Urothelium cell line (cell line): ENCODE data around the gene CSTF1.
"Not testable (repeated sequence)": the region's sequence is repeated elsewhere in the genome, so short reads cannot be mapped to it uniquely, and the experiment has no call there.

Source experiments
- DNase-seq: peaks from one replicate; pipeline ENCODE4 v3.0.0; 2011; ENCODE audit warnings: low spot score, mixed read lengths
- FAIRE-seq: peaks from 2 replicates; lab custom pipeline; 2011; peaks lifted over from hg19 to GRCh38; lab: Jason Lieb, UNC

The CSTF1 gene

GRCh38 chr20:56368351-56369134 lies 23.9 kb upstream of the CSTF1 start:
- DNase-seq (no peak), FAIRE-seq (no peak)

DNA sequence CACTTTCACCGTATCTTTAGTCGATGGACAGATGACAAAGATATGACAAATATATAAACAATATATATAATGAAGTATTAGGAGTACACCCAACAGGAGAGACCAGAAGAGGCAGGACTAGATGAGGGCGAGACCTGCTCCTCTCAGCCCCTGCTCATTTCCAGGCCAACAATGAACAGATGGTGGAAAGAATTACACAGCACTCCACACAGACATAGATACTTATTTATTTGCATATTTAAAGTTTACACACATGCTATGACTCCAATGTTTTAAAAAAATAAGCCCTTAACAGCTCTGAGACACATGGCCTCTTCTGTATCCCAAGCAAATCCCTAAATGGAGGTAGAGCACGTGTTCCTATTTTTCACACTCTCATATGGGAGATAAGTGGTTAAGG lies 23.3 kb upstream of the CSTF1 start:
- FAIRE-seq (no peak), DNase-seq (no peak)

GRCh38 chr20:56371977-56372376 lies 20.5 kb upstream of the CSTF1 start:
- FAIRE-seq = no peak
- DNase-seq = no peak

- no peak for FAIRE-seq
Observed at GRCh38 chr20:56372850-56373249, 19.6 kb upstream of the CSTF1 start.

DNA sequence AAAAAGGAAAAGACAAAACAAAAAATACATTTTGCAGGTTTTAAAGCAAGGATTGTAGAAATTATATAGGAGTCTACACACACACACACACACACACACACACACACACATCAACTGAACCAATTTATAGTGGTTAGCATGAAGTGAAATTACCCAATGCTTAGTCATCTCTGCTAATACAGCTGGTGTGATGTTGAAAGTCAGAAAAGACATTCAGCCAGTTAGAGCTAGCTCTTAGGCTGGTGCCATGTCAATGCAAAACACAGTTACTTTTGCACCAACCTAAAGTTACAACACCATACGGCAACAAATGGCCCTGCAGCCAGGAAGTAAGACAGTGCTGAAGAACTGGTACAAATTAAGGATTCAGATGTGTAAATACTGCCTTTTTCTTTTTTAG lies 18.5 kb upstream of the CSTF1 start:
- no peak for FAIRE-seq
- DNase-seq = peak; percentile 35

More at GRCh38 chr20:56372850-56373249, 19.6 kb upstream of the CSTF1 start:
- no peak for DNase-seq

- FAIRE-seq = no peak
Observed at GRCh38 chr20:56376331-56376730, 16.1 kb upstream of the CSTF1 start.

DNA sequence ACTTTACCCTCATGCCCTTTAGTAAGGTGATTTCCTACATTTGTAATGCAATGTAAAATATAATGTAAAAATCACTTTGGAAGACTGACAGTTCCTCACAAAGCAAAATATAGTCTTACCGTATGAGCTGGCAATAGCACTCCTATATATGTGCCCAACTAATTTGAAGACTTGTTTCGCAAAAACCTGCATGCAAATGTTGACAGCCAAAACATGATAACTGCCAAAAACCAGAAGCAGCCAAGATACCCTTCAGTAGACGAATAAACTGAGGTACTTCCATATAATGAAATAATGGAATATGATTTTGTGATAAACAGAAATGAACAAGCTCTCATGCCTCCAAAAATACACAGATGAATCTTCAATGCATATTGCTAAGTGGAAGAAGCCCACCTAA lies 14.1 kb upstream of the CSTF1 start:
- FAIRE-seq (no peak), DNase-seq (no peak)

More at GRCh38 chr20:56376331-56376730, 16.1 kb upstream of the CSTF1 start:
- no peak for DNase-seq

- no peak for DNase-seq
- no peak for FAIRE-seq
Observed at GRCh38 chr20:56380375-56380774, 12.1 kb upstream of the CSTF1 start.

GRCh38 chr20:56381501-56381900 lies 10.9 kb upstream of the CSTF1 start:
- no peak for DNase-seq
- no peak for FAIRE-seq

DNA sequence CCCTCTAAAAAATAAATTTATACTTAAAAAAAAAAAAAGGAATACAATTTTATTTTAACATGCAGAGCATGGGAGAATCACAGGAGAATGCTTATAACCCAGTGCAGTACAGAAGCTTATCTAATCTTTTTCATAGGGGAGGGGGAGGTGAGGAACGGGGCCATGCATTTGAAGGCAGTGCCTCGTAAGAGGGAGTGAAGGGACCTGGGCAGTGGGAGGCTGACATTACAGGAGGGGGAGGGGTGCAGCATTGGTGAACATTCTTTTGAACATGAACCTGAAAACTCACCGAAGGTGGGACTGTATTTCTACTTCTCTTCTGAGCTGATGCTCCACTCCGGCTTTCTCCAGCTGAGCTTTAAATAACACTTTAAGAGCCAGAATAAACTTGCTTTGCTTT lies 9.7 kb upstream of the CSTF1 start:
- DNase-seq (no peak), FAIRE-seq (no peak)

- no peak for FAIRE-seq
- DNase-seq = no peak
Observed at GRCh38 chr20:56383334-56383733, 9.1 kb upstream of the CSTF1 start.

GRCh38 chr20:56385130-56385529 lies 7.3 kb upstream of the CSTF1 start:
- FAIRE-seq (no peak), DNase-seq (no peak)

- DNase-seq (no peak), FAIRE-seq (no peak)
Observed at GRCh38 chr20:56386219-56386618, 6.2 kb upstream of the CSTF1 start.

GRCh38 chr20:56388882-56389281 lies 3.6 kb upstream of the CSTF1 start:
- DNase-seq = no peak
- no peak for FAIRE-seq

DNA sequence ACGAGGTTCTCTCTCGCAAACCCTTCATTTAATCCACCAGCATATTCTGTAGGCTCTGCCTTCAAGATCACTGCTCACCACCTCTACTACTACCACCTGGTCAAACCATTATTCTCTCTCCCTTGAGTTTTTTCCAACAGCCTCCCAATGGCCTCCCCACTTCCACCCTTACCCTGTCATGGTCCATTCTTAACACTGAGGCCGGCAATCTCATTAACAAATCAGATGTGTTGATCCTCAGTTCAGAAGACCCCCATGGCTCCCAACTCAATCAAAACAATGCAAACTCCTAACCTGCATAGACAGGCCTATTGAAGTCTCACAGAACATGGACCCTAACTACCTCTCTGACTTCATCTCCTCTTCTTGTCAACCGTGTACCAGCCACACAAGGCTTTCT lies 2.6 kb upstream of the CSTF1 start:
- DNase-seq = no peak
- FAIRE-seq = no peak

DNA sequence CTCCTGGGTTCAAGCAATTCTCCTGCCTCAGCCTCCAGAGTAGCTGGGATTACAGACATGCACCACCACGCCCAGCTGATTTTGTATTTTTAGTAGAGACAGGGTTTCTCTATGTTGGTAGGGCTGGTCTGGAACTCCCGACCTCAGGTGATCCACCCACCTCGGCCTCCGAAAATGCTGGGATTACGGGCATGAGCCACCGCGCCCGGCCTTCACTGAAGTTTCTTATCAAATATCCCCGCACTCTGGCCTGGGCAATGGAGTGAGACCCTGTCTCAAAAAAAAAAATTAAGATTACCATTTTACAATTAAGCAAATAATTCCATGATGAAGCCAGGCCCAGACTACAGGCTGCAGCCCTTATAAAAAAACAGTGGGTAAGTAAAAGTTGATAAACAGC lies 2.0 kb upstream of the CSTF1 start:
- not testable (repeated sequence) for FAIRE-seq, DNase-seq

- DNase-seq = no peak
Observed at GRCh38 chr20:56391037-56391436, 1.4 kb upstream of the CSTF1 start.

DNA sequence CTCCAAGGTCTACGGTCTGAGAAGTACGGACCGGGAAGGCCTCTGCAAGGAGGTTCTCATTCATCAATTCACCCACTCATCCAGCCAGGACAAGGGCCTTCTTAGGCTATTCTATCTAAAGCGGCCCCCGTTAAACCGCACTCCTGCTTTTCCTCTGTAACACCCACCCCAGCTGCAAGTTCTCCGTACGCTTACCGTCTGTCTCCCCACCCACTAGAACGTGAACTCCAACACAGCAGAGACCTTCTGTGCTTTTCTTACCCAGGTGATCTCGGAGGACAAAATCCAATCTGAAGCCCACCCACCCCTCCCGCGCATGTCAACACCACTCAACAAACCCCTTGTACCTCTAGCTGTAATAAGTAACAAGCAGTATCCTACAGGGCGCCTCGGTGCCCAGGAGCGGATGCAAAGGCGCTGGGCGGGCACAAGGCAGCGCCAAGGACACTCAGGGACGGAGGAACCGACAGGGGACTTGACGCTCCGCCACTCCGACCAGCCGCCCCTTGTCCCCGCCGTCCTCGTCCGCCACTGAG lies 781 bp upstream of the CSTF1 start:
- FAIRE-seq = no peak
- peak; percentile 23 for DNase-seq

More at GRCh38 chr20:56391037-56391436, 1.4 kb upstream of the CSTF1 start:
- FAIRE-seq = no peak

GRCh38 chr20:56392881-56393482 lies 537 bp downstream of the CSTF1 start:
- FAIRE-seq (no peak), DNase-seq (no peak)

DNA sequence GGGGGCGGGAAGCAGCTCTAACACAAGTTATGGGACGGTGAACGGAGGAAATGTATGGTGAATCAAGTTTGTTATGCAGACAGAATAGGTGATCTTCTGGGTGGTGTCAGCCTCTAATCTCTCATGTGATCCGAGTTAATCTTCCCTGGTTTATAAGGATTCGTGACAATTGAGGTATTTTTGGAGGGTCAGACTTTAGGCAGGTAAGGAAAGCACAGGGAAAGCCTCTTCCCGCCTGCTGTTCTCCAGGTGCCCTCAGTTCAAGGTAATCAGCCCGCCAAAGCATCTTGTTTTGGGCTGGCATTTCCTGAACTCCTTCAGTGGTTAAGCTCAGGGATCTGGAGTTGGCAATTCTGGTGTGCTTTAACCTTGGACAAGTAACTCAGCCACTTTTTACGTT lies 1.2 kb downstream of the CSTF1 start:
- FAIRE-seq (no peak), DNase-seq (no peak)

DNA sequence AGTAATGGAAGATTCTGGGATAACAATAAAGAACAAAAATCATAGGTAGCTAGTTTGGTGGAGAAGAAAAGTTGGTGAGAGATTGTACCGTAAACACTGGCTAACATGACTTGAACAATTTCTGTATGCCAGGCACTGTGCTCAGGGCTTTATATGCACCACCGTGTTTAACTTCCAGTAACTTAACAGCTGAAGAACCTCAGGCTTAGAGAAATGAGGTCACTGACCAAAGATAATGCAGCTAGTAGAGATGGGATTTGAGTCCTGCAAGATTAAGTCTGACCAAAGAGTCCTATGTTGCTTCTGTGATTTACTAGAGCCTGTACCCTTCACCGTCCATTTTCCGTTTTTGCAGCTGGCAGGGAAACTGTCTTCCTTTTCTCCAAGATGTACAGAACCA lies 2.7 kb downstream of the CSTF1 start:
- FAIRE-seq (no peak), DNase-seq (no peak)

- peak; percentile 67 for DNase-seq
Observed at GRCh38 chr20:56400001-56400640, 7.7 kb downstream of the CSTF1 start.

More at GRCh38 chr20:56400001-56400640, 7.7 kb downstream of the CSTF1 start:
- FAIRE-seq = no peak
